Neuron (in vitro differentiated cells): Measurements from ENCODE around the gene RAD23A.
"Not testable (repeated sequence)": the region's sequence is repeated elsewhere in the genome, so short reads cannot be mapped to it uniquely, and the experiment has no call there.

ENCODE experiments used
- H2AFZ ChIP-seq: one replicate; pipeline ENCODE4 v1.6.1; 2013; ENCODE audit warnings: low read depth, mild to moderate bottlenecking, inconsistent platforms, low read length, moderate library complexity
- H3K27me3 ChIP-seq: one replicate; pipeline ENCODE4 v1.6.1; 2013; ENCODE audit warnings: low read length; ENCODE audit not compliant: insufficient read depth
- H3K36me3 ChIP-seq: one replicate; pipeline ENCODE4 v1.6.1; 2013; ENCODE audit warnings: low read length; ENCODE audit not compliant: insufficient read depth
- H3K4me1 ChIP-seq: one replicate; pipeline ENCODE4 v1.6.1; 2013; ENCODE audit warnings: low read length; ENCODE audit not compliant: insufficient read depth
- H3K4me3 ChIP-seq: 2 replicates; pipeline ENCODE4 v1.5.1; 2013; ENCODE audit warnings: mild to moderate bottlenecking, low read length, moderate library complexity
- H3K9me3 ChIP-seq: one replicate; pipeline ENCODE4 v1.6.1; 2013; ENCODE audit warnings: low read length

RAD23A gene

DNA sequence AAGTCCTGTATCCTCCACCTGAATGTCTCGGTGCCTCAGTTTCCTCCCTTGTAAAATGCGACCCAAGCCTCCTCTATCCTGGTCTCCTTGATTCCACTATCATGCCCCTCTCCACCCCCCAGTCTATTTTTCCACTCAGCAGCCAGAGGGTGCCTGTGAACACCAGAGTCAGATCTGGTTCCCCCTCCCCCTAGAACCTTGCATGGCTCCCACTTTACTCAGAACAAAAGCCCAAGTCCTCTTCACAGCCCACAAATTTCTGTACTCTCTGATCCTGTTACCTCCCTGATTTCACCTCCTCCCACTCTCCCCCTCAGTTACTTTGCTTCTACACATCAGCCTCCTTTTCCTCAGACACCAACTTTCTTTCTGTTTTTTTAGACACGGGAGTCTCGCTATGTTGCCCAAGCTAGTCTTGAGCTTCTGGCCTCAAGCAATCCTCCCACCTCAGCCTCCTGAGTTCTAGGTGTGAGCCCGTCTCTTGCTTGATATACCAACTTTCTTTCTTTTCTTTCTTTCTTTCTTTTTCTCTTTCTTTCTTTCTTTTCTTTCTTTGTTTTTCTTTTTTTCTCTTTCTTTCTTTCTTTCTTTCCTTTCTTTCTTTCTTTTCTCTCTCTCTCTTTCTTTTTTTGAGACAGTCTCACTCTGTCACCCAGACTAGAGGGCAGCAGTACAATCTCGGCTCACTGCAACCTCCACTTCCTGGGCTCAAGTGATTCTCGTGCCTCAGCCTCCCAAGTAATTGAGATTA lies 24.6 kb downstream of the RAD23A start:
- H2AFZ ChIP-seq: no peak overlapping the region
- H3K4me3 ChIP-seq: no peak overlapping the region
- no peaks in the 10 kb centered on the region for H3K36me3 ChIP-seq
- H3K4me1 ChIP-seq: peaks cover 4% of the 10 kb centered on the region
- peaks cover 14% of the 10 kb centered on the region for H3K27me3 ChIP-seq
- no peaks in the 10 kb centered on the region for H3K9me3 ChIP-seq

DNA sequence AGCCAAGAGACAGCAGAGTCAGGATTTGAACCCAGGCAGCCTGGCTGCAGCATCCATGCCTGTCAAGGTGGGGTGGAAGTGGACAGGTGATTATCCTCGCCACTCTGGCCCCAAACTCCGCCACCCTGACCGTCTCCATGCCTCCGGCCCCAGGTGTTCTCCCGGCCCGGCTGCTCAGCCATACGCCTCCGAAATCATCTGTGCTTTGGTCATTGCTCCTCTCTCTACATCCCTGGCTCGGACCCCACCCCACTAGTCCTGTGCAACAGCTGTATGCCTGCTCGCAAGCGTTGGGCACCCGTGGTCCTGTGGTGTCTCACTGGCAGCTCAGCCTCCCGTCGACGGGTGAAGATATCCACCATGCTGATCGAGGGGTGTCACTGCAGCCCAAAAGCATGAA lies 27.6 kb downstream of the RAD23A start:
- H2AFZ ChIP-seq: no peak overlapping the region
- H3K4me3 ChIP-seq: no peak overlapping the region
- H3K4me1 ChIP-seq: peaks cover 4% of the 10 kb centered on the region
- peaks cover 18% of the 10 kb centered on the region for H3K27me3 ChIP-seq
- no peaks in the 10 kb centered on the region for H3K36me3 ChIP-seq
- no peaks in the 10 kb centered on the region for H3K9me3 ChIP-seq

- Histone ChIP-seq H3K36me3 (no peaks in the 10 kb centered on the region), H2AFZ (no peak overlapping the region), H3K27me3 (peaks cover 18% of the 10 kb centered on the region), H3K4me3 (no peak overlapping the region), H3K4me1 (peaks cover 1% of the 10 kb centered on the region), H3K9me3 (no peaks in the 10 kb centered on the region)
Measured at GRCh38 chr19:12974301-12975220, 28.9 kb downstream of the RAD23A start.

DNA sequence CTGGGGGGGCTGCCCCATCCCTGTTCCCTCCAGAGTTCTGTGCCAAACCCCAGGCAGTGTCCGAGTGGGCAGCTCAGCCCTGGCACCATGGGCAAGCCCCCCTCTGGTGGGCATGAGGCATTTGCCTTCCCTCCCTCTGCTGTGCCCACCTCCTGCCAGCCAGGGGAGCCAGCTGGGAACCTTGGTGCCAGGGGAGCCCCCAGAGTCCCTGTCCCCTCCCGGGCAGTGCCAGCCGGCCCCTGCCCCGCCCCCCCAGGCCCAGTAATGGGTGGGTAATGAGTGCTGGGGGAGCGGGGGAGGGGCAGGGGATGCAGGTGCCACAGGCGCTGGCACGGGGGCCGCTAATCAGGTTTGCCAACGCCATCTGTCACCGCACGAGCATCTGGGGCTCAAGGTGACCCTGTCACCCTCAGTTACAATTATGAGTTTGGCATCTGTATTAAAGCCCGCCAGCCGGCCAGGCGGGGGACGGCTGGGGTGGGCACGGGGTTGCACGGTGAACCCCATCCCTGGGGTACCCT lies 29.6 kb downstream of the RAD23A start:
- Histone ChIP-seq H3K4me1 (no peaks in the 10 kb centered on the region), H2AFZ (no peak overlapping the region), H3K9me3 (no peaks in the 10 kb centered on the region), H3K4me3 (no peak overlapping the region), H3K27me3 (peaks cover 18% of the 10 kb centered on the region), H3K36me3 (no peaks in the 10 kb centered on the region)

DNA sequence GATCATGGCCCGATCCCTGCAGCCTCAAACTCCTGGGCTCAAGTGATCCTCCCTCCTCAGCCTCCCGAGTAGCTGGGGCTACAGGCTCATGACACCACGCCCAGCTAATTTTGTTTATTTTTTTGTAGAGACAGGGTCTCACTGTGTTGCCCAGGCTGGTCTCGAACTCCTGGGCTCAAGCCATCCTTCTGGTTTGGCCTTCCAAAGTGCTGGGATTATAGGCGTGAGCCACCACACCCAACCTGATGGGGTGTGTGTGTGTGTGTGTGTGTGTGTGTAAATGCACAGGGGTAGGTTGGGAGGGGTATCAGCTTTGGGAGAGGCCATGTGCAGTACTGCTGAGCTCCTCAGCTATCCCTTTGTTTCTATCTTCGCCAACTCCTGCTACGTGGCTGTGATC lies 30.4 kb downstream of the RAD23A start:
- not testable (repeated sequence) for H3K4me1 ChIP-seq, H3K4me3 ChIP-seq, H3K36me3 ChIP-seq, H3K9me3 ChIP-seq, H2AFZ ChIP-seq
- peaks cover 18% of the 10 kb centered on the region for H3K27me3 ChIP-seq

DNA sequence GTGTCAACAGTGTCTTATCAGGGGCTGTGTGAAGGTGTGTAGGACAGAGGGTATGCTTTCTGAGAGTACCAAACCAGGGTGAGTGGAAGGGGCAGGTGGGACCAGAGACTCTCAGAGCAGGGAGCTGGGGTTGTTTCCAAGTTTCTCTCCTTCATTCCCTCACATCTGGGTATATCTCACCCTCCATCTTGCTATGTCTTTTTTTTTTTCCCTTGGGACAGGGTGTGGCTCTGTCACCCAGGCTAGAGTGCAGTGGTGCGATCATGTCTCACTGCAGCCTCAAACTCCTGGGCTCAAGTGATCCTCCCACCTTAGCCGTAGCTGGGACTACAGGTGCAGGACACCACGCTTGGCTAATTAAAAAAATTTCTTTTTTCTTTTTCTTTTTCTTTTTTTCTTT lies 34.3 kb downstream of the RAD23A start:
- peaks cover 17% of the 10 kb centered on the region for H3K27me3 ChIP-seq
- H3K9me3 ChIP-seq: no peaks in the 10 kb centered on the region
- H3K36me3 ChIP-seq: no peaks in the 10 kb centered on the region
- no peak overlapping the region for H3K4me3 ChIP-seq
- peaks cover 6% of the 10 kb centered on the region for H3K4me1 ChIP-seq
- no peak overlapping the region for H2AFZ ChIP-seq

DNA sequence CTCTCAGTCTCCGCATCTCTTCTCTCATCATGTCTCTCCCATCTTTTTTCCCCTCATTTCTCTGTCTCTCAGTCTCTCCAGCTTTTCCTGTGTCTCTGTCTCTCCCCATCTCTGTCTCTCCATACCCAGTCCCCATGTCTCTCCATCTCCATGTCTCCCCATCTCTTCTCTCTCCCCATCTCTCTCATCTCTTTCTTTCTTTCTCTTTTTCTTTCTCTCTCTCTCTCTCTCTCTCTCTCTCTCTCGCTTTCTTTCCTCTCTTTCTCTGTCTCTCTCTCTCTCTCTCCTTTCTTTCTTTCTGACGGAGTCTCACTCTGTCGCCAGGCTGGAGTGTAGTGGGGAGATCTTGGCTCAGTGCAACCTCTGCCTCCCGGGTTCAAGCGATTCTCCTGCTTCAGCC lies 37.0 kb downstream of the RAD23A start:
- H3K4me3 ChIP-seq: no peak overlapping the region
- no peaks in the 10 kb centered on the region for H3K9me3 ChIP-seq
- no peaks in the 10 kb centered on the region for H3K36me3 ChIP-seq
- H2AFZ ChIP-seq: no peak overlapping the region
- H3K27me3 ChIP-seq: peaks cover 31% of the 10 kb centered on the region
- H3K4me1 ChIP-seq: peaks cover 11% of the 10 kb centered on the region

GRCh38 chr19:12983091-12983490 lies 37.4 kb downstream of the RAD23A start:
- no peaks in the 10 kb centered on the region for H3K36me3 ChIP-seq
- H3K4me1 ChIP-seq: peaks cover 11% of the 10 kb centered on the region
- H3K27me3 ChIP-seq: peaks cover 35% of the 10 kb centered on the region
- H2AFZ ChIP-seq: no peak overlapping the region
- no peaks in the 10 kb centered on the region for H3K9me3 ChIP-seq
- H3K4me3 ChIP-seq: no peak overlapping the region

DNA sequence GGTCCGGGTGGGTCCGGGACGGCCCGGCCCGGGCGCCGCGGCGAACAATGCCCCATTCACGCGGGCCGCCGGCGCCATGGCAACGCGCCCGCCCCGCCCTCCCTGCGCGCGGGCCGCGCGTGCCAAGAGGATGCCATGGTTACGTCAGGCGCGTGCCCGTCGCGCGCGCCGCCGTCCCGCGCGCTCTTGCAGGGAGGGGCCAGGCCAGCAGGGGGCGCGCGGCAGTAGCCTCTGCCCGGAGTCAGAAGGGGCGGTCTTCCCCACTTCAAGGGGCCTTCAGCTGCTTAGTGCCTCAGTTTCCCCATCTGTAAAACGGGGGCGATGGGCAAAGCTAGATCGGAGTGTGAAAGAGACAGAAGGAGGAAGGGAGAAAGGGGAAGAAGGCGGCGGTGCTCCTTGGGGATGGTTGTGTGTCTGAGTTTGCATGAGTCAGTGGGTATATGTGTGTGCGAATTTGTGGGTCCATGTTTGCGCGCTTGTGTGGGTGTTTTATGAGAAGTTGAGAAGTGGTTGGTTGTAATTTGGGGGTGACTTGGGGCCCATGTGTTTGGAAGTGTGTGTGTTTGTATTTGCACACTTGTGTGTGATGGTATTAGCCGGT lies 38.0 kb downstream of the RAD23A start:
- peaks cover 40% of the 10 kb centered on the region for H3K27me3 ChIP-seq
- H3K9me3 ChIP-seq: no peaks in the 10 kb centered on the region
- peaks cover 11% of the 10 kb centered on the region for H3K4me1 ChIP-seq
- H3K4me3 ChIP-seq: no peak overlapping the region
- H2AFZ ChIP-seq: no peak overlapping the region
- no peaks in the 10 kb centered on the region for H3K36me3 ChIP-seq

GRCh38 chr19:12984143-12984627 lies 38.5 kb downstream of the RAD23A start:
- Histone ChIP-seq H3K36me3 (no peaks in the 10 kb centered on the region), H3K27me3 (peaks cover 40% of the 10 kb centered on the region), H2AFZ (no peak overlapping the region), H3K4me1 (peaks cover 11% of the 10 kb centered on the region), H3K9me3 (no peaks in the 10 kb centered on the region), H3K4me3 (no peak overlapping the region)

- peaks cover 11% of the 10 kb centered on the region for H3K4me1 ChIP-seq
- H2AFZ ChIP-seq: no peak overlapping the region
- no peaks in the 10 kb centered on the region for H3K36me3 ChIP-seq
- H3K4me3 ChIP-seq: no peak overlapping the region
- peaks cover 40% of the 10 kb centered on the region for H3K27me3 ChIP-seq
- no peaks in the 10 kb centered on the region for H3K9me3 ChIP-seq
Measured at GRCh38 chr19:12984683-12985048, 39.0 kb downstream of the RAD23A start.

- Histone ChIP-seq H3K4me1 (peaks cover 11% of the 10 kb centered on the region), H3K9me3 (no peaks in the 10 kb centered on the region), H3K4me3 (no peak overlapping the region), H3K27me3 (peaks cover 45% of the 10 kb centered on the region), H2AFZ (no peak overlapping the region), H3K36me3 (no peaks in the 10 kb centered on the region)
Measured at GRCh38 chr19:12985049-12985776, 39.6 kb downstream of the RAD23A start.
